H9 (cell line): Measurements from ENCODE around the gene NPTXR. TPM values are rescaled to one million over a fixed set of nuclear protein-coding genes. Genes with fewer than 3 reads are reported as not detected.

Source experiments
- DNase-seq: peaks from one replicate; pipeline ENCODE4 v3.0.0-alpha.2; 2017
- H2AFZ ChIP-seq: one replicate; pipeline ENCODE4 v1.6.1; 2013; ENCODE audit warnings: mild to moderate bottlenecking, low read length, control low read depth, moderate library complexity
- H2AK5ac ChIP-seq: 2 replicates; pipeline ENCODE4 v1.6.1; 2013; ENCODE audit warnings: low read length, control low read depth, mixed read lengths; ENCODE audit not compliant: insufficient read length
- H2BK120ac ChIP-seq: one replicate; pipeline ENCODE4 v1.6.1; 2013; ENCODE audit warnings: low read depth, mild to moderate bottlenecking, low read length, control low read depth, inconsistent platforms; ENCODE audit not compliant: poor library complexity, severe bottlenecking
- H2BK12ac ChIP-seq: 2 replicates; pipeline ENCODE4 v1.6.1; 2013; ENCODE audit warnings: low read length, control low read depth, mixed read lengths, low read depth; ENCODE audit not compliant: insufficient read length
- H2BK15ac ChIP-seq: 2 replicates; pipeline ENCODE4 v1.6.1; 2013; ENCODE audit warnings: low read depth, low read length, control low read depth
- H2BK20ac ChIP-seq: one replicate; pipeline ENCODE4 v1.6.1; 2013; ENCODE audit warnings: low read depth, mild to moderate bottlenecking, low read length, control low read depth, inconsistent platforms; ENCODE audit not compliant: poor library complexity, severe bottlenecking
- H2BK5ac ChIP-seq: 2 replicates; pipeline ENCODE4 v1.6.1; 2013; ENCODE audit warnings: low read length, control low read depth, mixed read lengths; ENCODE audit not compliant: insufficient read length
- H3K14ac ChIP-seq: 2 replicates; pipeline ENCODE4 v1.6.1; 2013; ENCODE audit warnings: low read length, control low read depth; ENCODE audit not compliant: insufficient read depth
- H3K18ac ChIP-seq: 2 replicates; pipeline ENCODE4 v1.6.1; 2013; ENCODE audit warnings: low read depth, mild to moderate bottlenecking, mixed read lengths, low read length, control low read depth; ENCODE audit not compliant: insufficient read length
- H3K23ac ChIP-seq: 2 replicates; pipeline ENCODE4 v1.6.1; 2013; ENCODE audit warnings: low read length, control low read depth, mixed read lengths, low read depth; ENCODE audit not compliant: insufficient read length
- H3K23me2 ChIP-seq: 2 replicates; pipeline ENCODE4 v1.6.1; 2013; ENCODE audit warnings: low read depth, mild to moderate bottlenecking, mixed read lengths, low read length, control low read depth; ENCODE audit not compliant: insufficient read length, poor library complexity, severe bottlenecking
- H3K27ac ChIP-seq: 2 replicates; pipeline ENCODE4 v1.5.1; 2013; ENCODE audit warnings: low read length, control low read depth, mixed read lengths, low read depth; ENCODE audit not compliant: insufficient read length
- H3K27me3 ChIP-seq: 2 replicates; pipeline ENCODE4 v1.6.1; 2013; ENCODE audit warnings: low read length, control low read depth, inconsistent platforms; ENCODE audit not compliant: insufficient read depth
- H3K4ac ChIP-seq: 2 replicates; pipeline ENCODE4 v1.6.1; 2013; ENCODE audit warnings: low read depth, mild to moderate bottlenecking, control low read depth, inconsistent platforms, low read length, moderate library complexity
- H3K4me1 ChIP-seq: 2 replicates; pipeline ENCODE4 v1.6.1; 2013; ENCODE audit warnings: low read length, control low read depth, inconsistent platforms; ENCODE audit not compliant: insufficient read depth
- H3K4me2 ChIP-seq: 2 replicates; pipeline ENCODE4 v1.6.1; 2013; ENCODE audit warnings: low read length, control low read depth, mixed read lengths; ENCODE audit not compliant: insufficient read length, insufficient read depth
- H3K56ac ChIP-seq: 2 replicates; pipeline ENCODE4 v1.6.1; 2013; ENCODE audit warnings: low read depth, mild to moderate bottlenecking, mixed read lengths, low read length, control low read depth; ENCODE audit not compliant: insufficient read length
- H3K79me1 ChIP-seq: 2 replicates; pipeline ENCODE4 v1.6.1; 2013; ENCODE audit warnings: low read depth, mild to moderate bottlenecking, moderate library complexity, low read length, control low read depth, inconsistent platforms; ENCODE audit not compliant: insufficient read depth, poor library complexity, severe bottlenecking
- H3K79me2 ChIP-seq: 2 replicates; pipeline ENCODE4 v1.6.1; 2013; ENCODE audit warnings: low read length, control low read depth, inconsistent platforms; ENCODE audit not compliant: insufficient read depth
- H3K9ac ChIP-seq: 2 replicates; pipeline ENCODE4 v1.6.1; 2013; ENCODE audit warnings: low read length, control low read depth, mixed read lengths; ENCODE audit not compliant: insufficient read length; ENCODE audit errors: extremely low read depth
- H3K9me3 ChIP-seq: one replicate; pipeline ENCODE4 v1.6.1; 2013; ENCODE audit warnings: low read depth, low read length, inconsistent platforms; ENCODE audit not compliant: control insufficient read depth
- H3T11ph ChIP-seq: one replicate; pipeline ENCODE4 v1.6.1; 2013; ENCODE audit warnings: mild to moderate bottlenecking, low read length, control low read depth, inconsistent platforms
- H4K20me1 ChIP-seq: one replicate; pipeline ENCODE4 v1.6.1; 2013; ENCODE audit not compliant: control insufficient read depth, insufficient read length, insufficient read depth
- H4K5ac ChIP-seq: 2 replicates; pipeline ENCODE4 v1.6.1; 2013; ENCODE audit warnings: low read depth, mild to moderate bottlenecking, mixed read lengths, low read length, control low read depth; ENCODE audit not compliant: insufficient read length
- H4K8ac ChIP-seq: replicated peaks from 2 replicates; pipeline ENCODE4 v1.6.1; 2013; ENCODE audit warnings: low read length, control low read depth, mixed read lengths, low read depth; ENCODE audit not compliant: insufficient read length
- H4K91ac ChIP-seq: 2 replicates; pipeline ENCODE4 v1.6.1; 2013; ENCODE audit warnings: low read depth, mild to moderate bottlenecking, moderate library complexity, mixed read lengths, low read length, control low read depth; ENCODE audit not compliant: insufficient read length
- H3K27ac Mint-ChIP-seq, 3 experiments: 2 replicates in 2 of 3; 3 replicates in 1 of 3; pipeline ENCODE4 v1.8.0; 2020 to 2021; ENCODE audit warnings: mixed read lengths in 3 of 3, mild to moderate bottlenecking in 1 of 3, moderate library complexity in 1 of 3
- H3K27me3 Mint-ChIP-seq: 2 replicates; pipeline ENCODE4 v1.8.0; 2021; ENCODE audit warnings: low read depth, mild to moderate bottlenecking, moderate library complexity, mixed read lengths
- H3K36me3 Mint-ChIP-seq, 3 experiments: 2 replicates in 2 of 3; 3 replicates in 1 of 3; pipeline ENCODE4 v1.8.0; 2020 to 2021; ENCODE audit warnings: low read depth in 3 of 3, mixed read lengths in 3 of 3; ENCODE audit not compliant: insufficient read depth in 1 of 3
- H3K4me1 Mint-ChIP-seq, 2 experiments: 2 replicates each; pipeline ENCODE4 v1.8.0; 2020; ENCODE audit warnings: mixed read lengths in 2 of 2
- H3K4me3 Mint-ChIP-seq, 2 experiments: 2 replicates in 1 of 2; 3 replicates in 1 of 2; pipeline ENCODE4 v1.8.0; 2020 to 2021; ENCODE audit warnings: mild to moderate bottlenecking in 2 of 2, mixed read lengths in 2 of 2, moderate library complexity in 1 of 2
- H3K9me3 Mint-ChIP-seq, 2 experiments: 2 replicates in 1 of 2; 3 replicates in 1 of 2; pipeline ENCODE4 v1.8.0; 2020; ENCODE audit warnings: mild to moderate bottlenecking in 2 of 2, mixed read lengths in 2 of 2, moderate library complexity in 1 of 2
- CTCF ChIP-seq: fragments of 200-600 bp; sonication (generic); conservative IDR thresholded peaks from 3 replicates; pipeline ENCODE4 v1.8.0; 2021; ENCODE audit warnings: antibody characterized with exemption, mild to moderate bottlenecking
- whole genome bisulfite sequencing: extraction: QIAGEN DNeasy Blood & Tissue Kit; methylation state at CpG from one replicate; pipeline ENCODE4 v1.1.7; 2013; ENCODE audit warnings: missing lambda C conversion rate, low lambda C conversion rate, mixed read lengths; ENCODE audit not compliant: insufficient read length; ENCODE audit errors: extremely low coverage; 5-methylcytosine and 5-hydroxymethylcytosine counted together
- total RNA-seq: library from RNA; stranded (reverse); gene quantifications from 2 replicates; pipeline ENCODE4 v1.2.1, GENCODE V29; 2021

The NPTXR gene
- total RNA-seq, 1 experiment from 2014 or later: 8.1 TPM

GRCh38 chr22:38782402-38783094 is 61.3 kb downstream of the NPTXR start:
- H3K56ac ChIP-seq: no peak overlapping the region
- no peak overlapping the region for H3K27ac ChIP-seq
- H2BK120ac ChIP-seq: no peak overlapping the region
- no peak overlapping the region for H3T11ph ChIP-seq
- no peak overlapping the region for H3K9ac ChIP-seq
- no peak overlapping the region for H3K4me2 ChIP-seq
- H3K27me3 ChIP-seq: no peaks in the 10 kb centered on the region
- no peak overlapping the region for H4K91ac ChIP-seq
- H2BK12ac ChIP-seq: no peak overlapping the region
- no peak overlapping the region for H3K4ac ChIP-seq
- no peak overlapping the region for H4K5ac ChIP-seq
- no peak overlapping the region for H2AFZ ChIP-seq
- H3K79me1 ChIP-seq: no peaks in the 10 kb centered on the region
- Mint-ChIP-seq H3K4me1 (peaks cover 8 to 13% of the 10 kb centered on the region in 2 experiments), H3K36me3 (peaks cover 0 to 2% (median 0%) of the 10 kb centered on the region in 3 experiments; a peak in 1 of 7 replicates), H3K9me3 (no peaks in the 10 kb centered on the region), H3K27ac (no peak overlapping the region; a peak in 1 of 7 replicates), H3K4me3 (no peak overlapping the region), H3K27me3 (no peaks in the 10 kb centered on the region; the same call in 1 of the 2 replicates)
- H3K14ac ChIP-seq: no peak overlapping the region
- H3K23ac ChIP-seq: no peak overlapping the region
- no peaks in the 10 kb centered on the region for H3K4me1 ChIP-seq
- H4K20me1 ChIP-seq: no peaks in the 10 kb centered on the region
- no peak overlapping the region for H2BK20ac ChIP-seq
- WGBS: no CpG with 5 or more reads among the region's 13 CpGs
- H4K8ac ChIP-seq: no peak overlapping the region
- H2BK15ac ChIP-seq: no peak overlapping the region
- H2AK5ac ChIP-seq: no peak overlapping the region
- no peak for TF ChIP-seq CTCF
- H3K9me3 ChIP-seq: no peaks in the 10 kb centered on the region
- no peaks in the 10 kb centered on the region for H3K79me2 ChIP-seq
- no peak overlapping the region for H3K18ac ChIP-seq
- DNase-seq: no peak
- H3K23me2 ChIP-seq: no peaks in the 10 kb centered on the region
- H2BK5ac ChIP-seq: no peak overlapping the region
